Activated CD4-positive, alpha-beta T cell treated with anti-CD3 and anti-CD28 coated beads for 1 hour (primary cell): ENCODE data around the gene SVIL.
"Not testable (repeated sequence)": the region's sequence is repeated elsewhere in the genome, so short reads cannot be mapped to it uniquely, and the experiment has no call there.

Source experiments
- DNase-seq: peaks from one replicate; pipeline ENCODE4 v3.0.0-alpha.2; 2020

SVIL gene

GRCh38 chr10:29510483-29511157, 124.2 kb downstream of the SVIL start:
- not testable (repeated sequence) for DNase-seq

- no peak for DNase-seq
These were observed 126.1 kb downstream of the SVIL start for GRCh38 chr10:29508554-29509244.

GRCh38 chr10:29507750-29508149, 127.0 kb downstream of the SVIL start:
- DNase-seq, result not testable (repeated sequence)

- DNase-seq, result not testable (repeated sequence)
These were observed 128.3 kb downstream of the SVIL start for GRCh38 chr10:29506324-29506921.

GRCh38 chr10:29502351-29502750, 132.4 kb downstream of the SVIL start:
- no peak for DNase-seq

- DNase-seq, result no peak
These were observed 133.1 kb downstream of the SVIL start for GRCh38 chr10:29501692-29502091.

GRCh38 chr10:29499993-29500537, 134.7 kb downstream of the SVIL start:
- DNase-seq, result no peak

- peak; percentile 36 for DNase-seq
These were observed 138.2 kb downstream of the SVIL start for GRCh38 chr10:29496341-29497162.

GRCh38 chr10:29495366-29495765, 139.4 kb downstream of the SVIL start:
- no peak for DNase-seq

GRCh38 chr10:29493697-29494096, 141.1 kb downstream of the SVIL start:
- no peak for DNase-seq

GRCh38 chr10:29492774-29493173, 142.0 kb downstream of the SVIL start:
- DNase-seq, result no peak

- no peak for DNase-seq
These were observed 142.9 kb downstream of the SVIL start for GRCh38 chr10:29491918-29492317.

- DNase-seq, result not testable (repeated sequence)
These were observed 143.9 kb downstream of the SVIL start for GRCh38 chr10:29490781-29491280.

GRCh38 chr10:29488471-29488870, 146.3 kb downstream of the SVIL start:
- DNase-seq, result not testable (repeated sequence)

- DNase-seq, result not testable (repeated sequence)
These were observed 146.9 kb downstream of the SVIL start for GRCh38 chr10:29487884-29488266.

GRCh38 chr10:29487032-29487883, 147.5 kb downstream of the SVIL start:
- DNase-seq, result not testable (repeated sequence)

GRCh38 chr10:29486433-29486832, 148.3 kb downstream of the SVIL start:
- DNase-seq, result no peak

- not testable (repeated sequence) for DNase-seq
These were observed 150.1 kb downstream of the SVIL start for GRCh38 chr10:29484677-29485076.

GRCh38 chr10:29482591-29483431, 152.0 kb downstream of the SVIL start:
- no peak for DNase-seq

- DNase-seq, result no peak
These were observed 152.8 kb downstream of the SVIL start for GRCh38 chr10:29481906-29482440.
